Measurements from ENCODE around the gene HMOX1.

DNA sequence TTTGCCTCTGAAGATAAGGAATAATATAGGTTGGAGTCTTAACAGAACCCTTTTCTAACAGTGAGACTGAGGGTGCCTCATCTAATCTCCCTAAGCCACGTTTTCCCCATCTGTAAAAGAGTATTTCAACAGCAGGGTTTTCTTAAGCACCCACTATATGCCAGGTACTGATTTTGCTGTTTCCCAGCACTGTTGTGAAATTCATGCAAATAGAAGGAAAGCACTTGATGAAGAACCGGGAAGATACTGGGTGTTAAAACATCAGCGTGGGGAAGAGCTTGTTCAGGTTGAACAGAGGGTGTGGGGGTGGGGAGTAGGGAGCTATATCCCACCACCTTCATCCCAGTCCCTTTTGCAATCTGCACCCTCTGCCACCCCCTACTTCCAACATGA is 2.8 kb downstream of the HMOX1 start:
- TF ChIP-seq, protein P1, sequence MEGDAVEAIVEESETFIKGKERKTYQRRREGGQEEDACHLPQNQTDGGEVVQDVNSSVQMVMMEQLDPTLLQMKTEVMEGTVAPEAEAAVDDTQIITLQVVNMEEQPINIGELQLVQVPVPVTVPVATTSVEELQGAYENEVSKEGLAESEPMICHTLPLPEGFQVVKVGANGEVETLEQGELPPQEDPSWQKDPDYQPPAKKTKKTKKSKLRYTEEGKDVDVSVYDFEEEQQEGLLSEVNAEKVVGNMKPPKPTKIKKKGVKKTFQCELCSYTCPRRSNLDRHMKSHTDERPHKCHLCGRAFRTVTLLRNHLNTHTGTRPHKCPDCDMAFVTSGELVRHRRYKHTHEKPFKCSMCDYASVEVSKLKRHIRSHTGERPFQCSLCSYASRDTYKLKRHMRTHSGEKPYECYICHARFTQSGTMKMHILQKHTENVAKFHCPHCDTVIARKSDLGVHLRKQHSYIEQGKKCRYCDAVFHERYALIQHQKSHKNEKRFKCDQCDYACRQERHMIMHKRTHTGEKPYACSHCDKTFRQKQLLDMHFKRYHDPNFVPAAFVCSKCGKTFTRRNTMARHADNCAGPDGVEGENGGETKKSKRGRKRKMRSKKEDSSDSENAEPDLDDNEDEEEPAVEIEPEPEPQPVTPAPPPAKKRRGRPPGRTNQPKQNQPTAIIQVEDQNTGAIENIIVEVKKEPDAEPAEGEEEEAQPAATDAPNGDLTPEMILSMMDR (IDR thresholded peaks at IDR 0.05) = no peak
- no peak for TF ChIP-seq POLR2A (IDR thresholded peaks at IDR 0.05)
- no peak for TF ChIP-seq POLR2AphosphoS5 (IDR thresholded peaks at IDR 0.05)

Measured in breast epithelium (tissue), 3 donors.